ENCODE data around the gene ARHGEF2.

GRCh38 chr1:155983191-155984024 is 5.1 kb upstream of the ARHGEF2 start:
- TF ChIP-seq, protein P1, sequence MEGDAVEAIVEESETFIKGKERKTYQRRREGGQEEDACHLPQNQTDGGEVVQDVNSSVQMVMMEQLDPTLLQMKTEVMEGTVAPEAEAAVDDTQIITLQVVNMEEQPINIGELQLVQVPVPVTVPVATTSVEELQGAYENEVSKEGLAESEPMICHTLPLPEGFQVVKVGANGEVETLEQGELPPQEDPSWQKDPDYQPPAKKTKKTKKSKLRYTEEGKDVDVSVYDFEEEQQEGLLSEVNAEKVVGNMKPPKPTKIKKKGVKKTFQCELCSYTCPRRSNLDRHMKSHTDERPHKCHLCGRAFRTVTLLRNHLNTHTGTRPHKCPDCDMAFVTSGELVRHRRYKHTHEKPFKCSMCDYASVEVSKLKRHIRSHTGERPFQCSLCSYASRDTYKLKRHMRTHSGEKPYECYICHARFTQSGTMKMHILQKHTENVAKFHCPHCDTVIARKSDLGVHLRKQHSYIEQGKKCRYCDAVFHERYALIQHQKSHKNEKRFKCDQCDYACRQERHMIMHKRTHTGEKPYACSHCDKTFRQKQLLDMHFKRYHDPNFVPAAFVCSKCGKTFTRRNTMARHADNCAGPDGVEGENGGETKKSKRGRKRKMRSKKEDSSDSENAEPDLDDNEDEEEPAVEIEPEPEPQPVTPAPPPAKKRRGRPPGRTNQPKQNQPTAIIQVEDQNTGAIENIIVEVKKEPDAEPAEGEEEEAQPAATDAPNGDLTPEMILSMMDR (IDR thresholded peaks at IDR 0.05; ENCODE audit: low read depth, low read length): no peak
- no peak for TF ChIP-seq POLR2A (IDR thresholded peaks at IDR 0.05; ENCODE audit: extremely low read depth, insufficient read length)
- TF ChIP-seq MYC (IDR thresholded peaks at IDR 0.05; ENCODE audit: low read depth, low read length): no peak

Measured in NB4 (cell line).